ENCODE data around the gene TLCD3A. TPM values are rescaled to one million over a fixed set of nuclear protein-coding genes. Genes with fewer than 3 reads are reported as not detected.

The TLCD3A gene
- total RNA-seq, 1 experiment from 2014 or later, result 31.6 TPM

GRCh38 chr17:725084-725483 lies 7.3 kb upstream of the TLCD3A start:
- peaks cover 24% of the 10 kb centered on the region for H3K4me1 Mint-ChIP-seq (ENCODE audit: insufficient read depth, unreplicated experiment)
- no peak for DNase-seq (ENCODE audit: unreplicated experiment)
- no peaks in the 10 kb centered on the region for H3K36me3 Mint-ChIP-seq (ENCODE audit: insufficient read depth, unreplicated experiment)
- no peak overlapping the region for H3K4me3 Mint-ChIP-seq (ENCODE audit: unreplicated experiment)
- no peak overlapping the region for H3K27ac Mint-ChIP-seq (ENCODE audit: low read depth, unreplicated experiment)
- H3K9me3 Mint-ChIP-seq (ENCODE audit: unreplicated experiment), result no peaks in the 10 kb centered on the region
- BruUV-seq (replicated peaks), result no TSS peak
- ChIA-PET CTCF (no interaction called here), POLR2A (no interaction called here)
- TF ChIP-seq, protein P1, sequence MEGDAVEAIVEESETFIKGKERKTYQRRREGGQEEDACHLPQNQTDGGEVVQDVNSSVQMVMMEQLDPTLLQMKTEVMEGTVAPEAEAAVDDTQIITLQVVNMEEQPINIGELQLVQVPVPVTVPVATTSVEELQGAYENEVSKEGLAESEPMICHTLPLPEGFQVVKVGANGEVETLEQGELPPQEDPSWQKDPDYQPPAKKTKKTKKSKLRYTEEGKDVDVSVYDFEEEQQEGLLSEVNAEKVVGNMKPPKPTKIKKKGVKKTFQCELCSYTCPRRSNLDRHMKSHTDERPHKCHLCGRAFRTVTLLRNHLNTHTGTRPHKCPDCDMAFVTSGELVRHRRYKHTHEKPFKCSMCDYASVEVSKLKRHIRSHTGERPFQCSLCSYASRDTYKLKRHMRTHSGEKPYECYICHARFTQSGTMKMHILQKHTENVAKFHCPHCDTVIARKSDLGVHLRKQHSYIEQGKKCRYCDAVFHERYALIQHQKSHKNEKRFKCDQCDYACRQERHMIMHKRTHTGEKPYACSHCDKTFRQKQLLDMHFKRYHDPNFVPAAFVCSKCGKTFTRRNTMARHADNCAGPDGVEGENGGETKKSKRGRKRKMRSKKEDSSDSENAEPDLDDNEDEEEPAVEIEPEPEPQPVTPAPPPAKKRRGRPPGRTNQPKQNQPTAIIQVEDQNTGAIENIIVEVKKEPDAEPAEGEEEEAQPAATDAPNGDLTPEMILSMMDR (IDR thresholded peaks at IDR 0.05; ENCODE audit: unreplicated experiment), result no peak
- intact Hi-C loops (cut with micrococcal nuclease), result no loop called here
- H3K27me3 Mint-ChIP-seq (ENCODE audit: insufficient read depth, unreplicated experiment), result no peaks in the 10 kb centered on the region

DNA sequence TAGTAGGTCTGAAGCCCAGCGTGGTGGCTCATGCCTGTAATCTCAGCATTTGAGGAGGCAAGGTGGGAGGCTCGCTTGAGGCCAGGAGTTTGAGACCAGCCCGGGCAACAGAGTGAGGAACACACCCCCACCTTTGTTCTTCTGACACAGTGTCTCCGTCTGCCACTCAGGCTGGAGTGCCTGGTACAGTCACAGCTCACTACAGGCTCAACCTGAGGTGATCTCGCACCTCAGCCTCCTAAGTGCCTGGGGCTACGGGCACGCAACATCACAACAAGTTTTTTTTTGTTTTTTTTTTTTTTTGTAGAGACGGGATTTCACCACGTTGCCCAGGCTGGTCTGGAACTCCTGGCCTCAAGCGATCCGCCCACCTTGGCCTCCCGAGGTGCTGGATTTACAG lies 6.7 kb upstream of the TLCD3A start:
- TF ChIP-seq, protein P1 (IDR thresholded peaks at IDR 0.05; ENCODE audit: unreplicated experiment), result no peak
- Mint-ChIP-seq H3K4me3 (ENCODE audit: unreplicated experiment) (no peak overlapping the region), H3K36me3 (ENCODE audit: insufficient read depth, unreplicated experiment) (no peaks in the 10 kb centered on the region), H3K4me1 (ENCODE audit: insufficient read depth, unreplicated experiment) (peaks cover 29% of the 10 kb centered on the region), H3K27ac (ENCODE audit: low read depth, unreplicated experiment) (no peak overlapping the region), H3K27me3 (ENCODE audit: insufficient read depth, unreplicated experiment) (no peaks in the 10 kb centered on the region), H3K9me3 (ENCODE audit: unreplicated experiment) (no peaks in the 10 kb centered on the region)
- BruUV-seq (replicated peaks), result no TSS peak
- intact Hi-C loops (cut with micrococcal nuclease), result no loop called here
- CTCF ChIA-PET, result interaction anchor here (0.6 kb wide), 1 partner anchor 533 kb away, joined by 3 read pairs; no protein-coding TSS in a partner anchor
- DNase-seq (ENCODE audit: unreplicated experiment), result no peak
- POLR2A ChIA-PET, result no interaction called here

DNA sequence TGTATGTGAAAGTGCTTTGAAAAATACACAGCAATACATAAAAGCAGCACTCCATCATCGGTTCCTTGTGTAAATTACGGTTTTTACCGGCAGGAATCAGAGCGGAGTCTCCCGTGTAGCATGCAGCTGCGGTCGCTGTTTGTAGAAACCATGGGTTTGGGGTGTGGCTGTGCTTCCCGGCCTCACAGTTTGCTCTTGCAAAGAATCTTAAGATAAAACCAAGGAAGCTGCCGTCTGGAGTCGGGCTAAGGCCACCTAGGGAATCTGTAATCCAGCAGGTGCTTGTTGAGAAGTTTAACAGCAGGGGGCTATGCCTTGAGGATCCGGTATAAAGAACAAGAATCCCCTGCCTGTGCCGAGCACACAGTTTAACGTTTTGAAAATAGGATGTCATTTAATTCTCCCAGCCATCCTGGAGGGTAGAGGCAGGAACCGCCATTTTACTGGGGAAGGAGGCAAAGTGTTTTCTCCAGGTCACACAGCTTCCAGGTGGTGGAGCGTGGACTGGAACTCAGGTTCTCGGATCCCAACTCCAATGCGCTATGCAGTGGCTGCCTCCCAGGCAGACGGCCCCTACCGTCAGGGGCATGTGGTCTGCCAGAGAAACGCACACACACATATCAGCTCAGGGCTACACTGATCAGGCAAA lies 6.0 kb upstream of the TLCD3A start:
- CTCF ChIA-PET, result interaction anchor here (0.6 kb wide), 1 partner anchor 532 kb away, joined by 3 read pairs; no protein-coding TSS in a partner anchor
- H3K9me3 Mint-ChIP-seq (ENCODE audit: unreplicated experiment), result no peaks in the 10 kb centered on the region
- no peaks in the 10 kb centered on the region for H3K36me3 Mint-ChIP-seq (ENCODE audit: insufficient read depth, unreplicated experiment)
- intact Hi-C loops (cut with micrococcal nuclease), result no loop called here
- no peak overlapping the region for H3K4me3 Mint-ChIP-seq (ENCODE audit: unreplicated experiment)
- POLR2A ChIA-PET, result interaction anchor here (1.1 kb wide), 1 partner anchor 11 kb away, joined by 5 read pairs; no protein-coding TSS in a partner anchor
- H3K27me3 Mint-ChIP-seq (ENCODE audit: insufficient read depth, unreplicated experiment), result no peaks in the 10 kb centered on the region
- peaks cover 29% of the 10 kb centered on the region for H3K4me1 Mint-ChIP-seq (ENCODE audit: insufficient read depth, unreplicated experiment)
- no peak overlapping the region for H3K27ac Mint-ChIP-seq (ENCODE audit: low read depth, unreplicated experiment)
- TF ChIP-seq, protein P1 (IDR thresholded peaks at IDR 0.05; ENCODE audit: unreplicated experiment), result no peak
- no TSS peak for BruUV-seq (replicated peaks)
- DNase-seq (ENCODE audit: unreplicated experiment), result no peak

GRCh38 chr17:728911-729310 lies 3.5 kb upstream of the TLCD3A start:
- ChIA-PET CTCF (interaction anchor here (0.6 to 1.5 kb wide), 3 partner anchors 12 to 201 kb away, joined by 3 to 4 read pairs (median 4); no protein-coding TSS in a partner anchor), POLR2A (interaction anchor here (0.6 to 4.0 kb wide), 21 partner anchors 7 to 268 kb away, joined by 3 to 167 read pairs (median 5); partner anchors contain the start of genes GEMIN4, NXN, TIMM22 and VPS53)
- Mint-ChIP-seq H3K4me3 (ENCODE audit: unreplicated experiment) (peak overlapping the region; percentile 52), H3K27me3 (ENCODE audit: insufficient read depth, unreplicated experiment) (no peaks in the 10 kb centered on the region), H3K27ac (ENCODE audit: low read depth, unreplicated experiment) (peak overlapping the region; percentile 85), H3K9me3 (ENCODE audit: unreplicated experiment) (no peaks in the 10 kb centered on the region), H3K4me1 (ENCODE audit: insufficient read depth, unreplicated experiment) (peaks cover 26% of the 10 kb centered on the region), H3K36me3 (ENCODE audit: insufficient read depth, unreplicated experiment) (peaks cover 10% of the 10 kb centered on the region)
- DNase-seq (ENCODE audit: unreplicated experiment), result peak; percentile 91
- TF ChIP-seq, protein P1 (IDR thresholded peaks at IDR 0.05; ENCODE audit: unreplicated experiment), result no peak
- BruUV-seq (replicated peaks), result no TSS peak
- intact Hi-C loops (cut with micrococcal nuclease), result loop anchor here (2.0 kb wide), 1 partner anchor 14 kb away; the partner anchor contains the start of gene VPS53

Data from MCF 10A (cell line).